Measurements from ENCODE around the gene UGT1A1.

DNA sequence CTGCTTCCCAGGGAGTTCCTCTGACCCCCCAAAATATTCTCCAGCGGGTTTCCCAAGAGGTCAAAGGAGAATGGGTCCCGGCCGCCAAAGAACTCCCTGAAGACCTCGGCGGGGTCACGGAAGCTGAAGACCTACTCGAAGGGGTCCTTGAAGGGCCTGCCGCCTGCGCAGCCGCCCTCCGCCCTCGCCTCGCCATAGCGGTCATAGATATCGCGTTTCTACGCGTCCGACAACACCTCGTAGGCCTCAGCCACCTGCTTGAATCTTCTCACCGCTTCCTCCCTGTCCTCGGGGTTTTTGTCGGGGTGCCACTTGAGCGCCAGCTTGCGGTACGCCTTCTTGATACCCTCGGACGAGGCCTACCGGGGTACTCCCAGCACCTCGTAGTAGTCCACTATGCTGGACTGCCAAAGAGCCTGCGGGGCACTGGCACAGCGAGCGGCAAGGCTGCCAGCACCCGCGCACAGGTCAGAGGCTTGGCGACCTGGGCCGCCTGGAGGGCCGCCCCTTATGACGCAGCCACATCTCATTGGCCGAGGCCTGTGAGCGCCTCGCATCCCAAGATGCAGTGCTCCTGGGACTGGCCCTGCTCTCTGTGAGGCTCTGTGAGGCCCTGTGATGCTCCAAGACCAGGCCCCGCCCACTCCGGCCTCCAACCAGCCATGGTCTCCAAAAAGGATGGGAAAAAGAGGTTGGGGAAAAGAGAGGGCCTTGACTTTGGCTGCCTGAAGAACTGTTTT is 5.0 kb upstream of the UGT1A1 start:
- TF ChIP-seq, protein P1, sequence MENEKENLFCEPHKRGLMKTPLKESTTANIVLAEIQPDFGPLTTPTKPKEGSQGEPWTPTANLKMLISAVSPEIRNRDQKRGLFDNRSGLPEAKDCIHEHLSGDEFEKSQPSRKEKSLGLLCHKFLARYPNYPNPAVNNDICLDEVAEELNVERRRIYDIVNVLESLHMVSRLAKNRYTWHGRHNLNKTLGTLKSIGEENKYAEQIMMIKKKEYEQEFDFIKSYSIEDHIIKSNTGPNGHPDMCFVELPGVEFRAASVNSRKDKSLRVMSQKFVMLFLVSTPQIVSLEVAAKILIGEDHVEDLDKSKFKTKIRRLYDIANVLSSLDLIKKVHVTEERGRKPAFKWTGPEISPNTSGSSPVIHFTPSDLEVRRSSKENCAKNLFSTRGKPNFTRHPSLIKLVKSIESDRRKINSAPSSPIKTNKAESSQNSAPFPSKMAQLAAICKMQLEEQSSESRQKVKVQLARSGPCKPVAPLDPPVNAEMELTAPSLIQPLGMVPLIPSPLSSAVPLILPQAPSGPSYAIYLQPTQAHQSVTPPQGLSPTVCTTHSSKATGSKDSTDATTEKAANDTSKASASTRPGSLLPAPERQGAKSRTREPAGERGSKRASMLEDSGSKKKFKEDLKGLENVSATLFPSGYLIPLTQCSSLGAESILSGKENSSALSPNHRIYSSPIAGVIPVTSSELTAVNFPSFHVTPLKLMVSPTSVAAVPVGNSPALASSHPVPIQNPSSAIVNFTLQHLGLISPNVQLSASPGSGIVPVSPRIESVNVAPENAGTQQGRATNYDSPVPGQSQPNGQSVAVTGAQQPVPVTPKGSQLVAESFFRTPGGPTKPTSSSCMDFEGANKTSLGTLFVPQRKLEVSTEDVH (IDR thresholded peaks at IDR 0.05; ENCODE audit: low read depth, partially characterized antibody): no peak
- no peak for TF ChIP-seq RAD21 (IDR thresholded peaks at IDR 0.05; ENCODE audit: insufficient read depth, low read depth, low read length)

Measured in GM12878 (cell line).